NCI-H1417 (cell line): ENCODE measurements around the gene ELL2.
"Not testable (repeated sequence)": the region's sequence is repeated elsewhere in the genome, so short reads cannot be mapped to it uniquely, and the experiment has no call there.

Experiments used
- DNase-seq, 3 experiments: peaks; one replicate each; lab custom pipeline; 2025; lab: John Stamatoyannopoulos, UW

The ELL2 gene

GRCh38 chr5:95907740-95908706 is 53.6 kb downstream of the ELL2 start:
- DNase-seq = no peak

GRCh38 chr5:95907067-95907705 is 54.5 kb downstream of the ELL2 start:
- no peak for DNase-seq

GRCh38 chr5:95906398-95906797 is 55.3 kb downstream of the ELL2 start:
- DNase-seq = not testable (repeated sequence)

GRCh38 chr5:95904827-95905226 is 56.8 kb downstream of the ELL2 start:
- no peak for DNase-seq

- DNase-seq = no peak
These were observed 57.8 kb downstream of the ELL2 start for GRCh38 chr5:95903838-95904237.

GRCh38 chr5:95901676-95902627 is 59.7 kb downstream of the ELL2 start:
- DNase-seq = no peak

- no peak for DNase-seq
These were observed 61.2 kb downstream of the ELL2 start for GRCh38 chr5:95900383-95900958.

- no peak for DNase-seq
These were observed 61.8 kb downstream of the ELL2 start for GRCh38 chr5:95899829-95900228.

GRCh38 chr5:95899006-95899405 is 62.6 kb downstream of the ELL2 start:
- DNase-seq = no peak

GRCh38 chr5:95895771-95896170 is 65.9 kb downstream of the ELL2 start:
- no peak for DNase-seq

GRCh38 chr5:95895251-95895650 is 66.4 kb downstream of the ELL2 start:
- no peak for DNase-seq

- DNase-seq = peak in 1 of 3 experiments; percentile 31
These were observed 68.8 kb downstream of the ELL2 start for GRCh38 chr5:95892784-95893354.

GRCh38 chr5:95891499-95891898 is 70.2 kb downstream of the ELL2 start:
- no peak for DNase-seq

GRCh38 chr5:95889076-95889475 is 72.6 kb downstream of the ELL2 start:
- no peak for DNase-seq

- DNase-seq = no peak
These were observed 73.7 kb downstream of the ELL2 start for GRCh38 chr5:95887977-95888376.

GRCh38 chr5:95886340-95887044 is 75.2 kb downstream of the ELL2 start:
- DNase-seq = no peak

- DNase-seq = no peak
These were observed 77.1 kb downstream of the ELL2 start for GRCh38 chr5:95884511-95884910.

GRCh38 chr5:95884017-95884325 is 77.7 kb downstream of the ELL2 start:
- no peak for DNase-seq

- no peak for DNase-seq
These were observed 78.2 kb downstream of the ELL2 start for GRCh38 chr5:95883185-95884016.

GRCh38 chr5:95881833-95882232 is 79.8 kb downstream of the ELL2 start:
- DNase-seq = no peak
